ENCODE data around the gene KDM5A. TPM values are rescaled to one million over a fixed set of nuclear protein-coding genes. Genes with fewer than 3 reads are reported as not detected.
"Not testable (repeated sequence)": the region's sequence is repeated elsewhere in the genome, so short reads cannot be mapped to it uniquely, and the experiment has no call there.

KDM5A gene
- total RNA-seq, 1 donor from 2014 or later = 107 TPM

GRCh38 chr12:334125-334524 is 55.0 kb downstream of the KDM5A start:
- intact Hi-C loops (cut with micrococcal nuclease) = no loop called here

- intact Hi-C loops (cut with micrococcal nuclease) = no loop called here
These were observed 56.4 kb downstream of the KDM5A start for GRCh38 chr12:332581-333205.

DNA sequence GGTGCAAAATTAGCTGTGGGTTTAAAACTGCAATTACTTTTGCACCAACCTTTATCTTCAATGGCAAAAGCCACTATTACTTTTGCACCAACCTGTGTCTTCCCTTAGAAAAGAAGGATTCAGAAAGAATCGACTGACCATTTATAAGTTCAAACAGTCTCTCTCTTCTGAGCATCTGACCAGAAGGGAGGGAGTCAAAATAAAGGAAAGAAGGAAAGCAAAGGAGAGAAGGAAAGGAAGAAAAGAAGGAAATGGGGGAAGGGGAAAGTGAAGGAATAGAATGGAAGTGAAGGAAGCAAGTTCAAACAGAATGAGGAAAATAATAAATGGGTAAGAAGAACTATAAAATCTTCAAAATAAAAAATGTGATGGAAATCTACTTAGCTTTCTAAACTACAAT is 57.8 kb downstream of the KDM5A start:
- intact Hi-C loops (cut with micrococcal nuclease) = no loop called here

GRCh38 chr12:325906-326305 is 63.2 kb downstream of the KDM5A start:
- intact Hi-C loops (cut with micrococcal nuclease) = no loop called here

DNA sequence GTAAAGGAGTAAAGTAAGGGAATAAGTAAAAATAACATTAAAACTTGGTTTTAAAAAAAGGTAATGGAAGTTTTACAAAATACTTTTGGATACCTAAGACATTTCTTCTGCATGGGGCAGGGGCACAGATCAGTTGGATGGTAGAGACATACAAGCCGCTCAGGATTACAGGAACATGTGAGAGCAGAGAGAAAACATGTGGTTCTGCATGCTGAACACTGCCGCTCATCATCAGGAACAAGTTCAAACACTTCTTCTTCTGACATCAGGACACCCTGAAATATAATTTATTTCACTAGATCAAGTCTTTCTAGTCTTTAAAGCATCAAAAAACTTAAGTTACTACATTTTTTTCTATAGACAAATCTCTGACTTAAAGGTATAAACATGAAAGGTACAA is 65.6 kb downstream of the KDM5A start:
- intact Hi-C loops (cut with micrococcal nuclease) = no loop called here

- intact Hi-C loops (cut with micrococcal nuclease) = no loop called here
These were observed 67.4 kb downstream of the KDM5A start for GRCh38 chr12:321606-322326.

- intact Hi-C loops (cut with micrococcal nuclease) = no loop called here
These were observed 70.2 kb downstream of the KDM5A start for GRCh38 chr12:318759-319515.

- intact Hi-C loops (cut with micrococcal nuclease) = no loop called here
These were observed 80.6 kb downstream of the KDM5A start for GRCh38 chr12:308511-308910.

GRCh38 chr12:307406-307805 is 81.7 kb downstream of the KDM5A start:
- intact Hi-C loops (cut with micrococcal nuclease) = no loop called here

DNA sequence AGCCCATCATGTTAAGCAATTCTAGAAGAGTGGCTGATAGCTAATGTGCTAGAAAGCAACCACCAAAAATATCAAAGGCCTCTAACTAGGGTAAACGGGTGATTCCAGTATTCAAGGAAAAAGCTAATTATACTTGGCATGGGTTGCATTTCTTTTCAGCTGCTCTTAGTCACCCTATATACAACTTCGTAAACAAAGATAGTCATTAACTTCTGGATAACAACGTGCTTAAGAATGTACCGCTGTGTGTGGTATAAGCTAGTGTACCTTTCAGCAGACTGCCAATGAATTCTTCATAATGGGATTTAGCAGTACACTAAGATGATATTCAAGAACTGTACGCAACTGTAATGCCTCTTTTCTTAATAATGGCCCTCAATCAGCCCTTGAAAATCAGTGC is 84.3 kb downstream of the KDM5A start:
- intact Hi-C loops (cut with micrococcal nuclease) = no loop called here

DNA sequence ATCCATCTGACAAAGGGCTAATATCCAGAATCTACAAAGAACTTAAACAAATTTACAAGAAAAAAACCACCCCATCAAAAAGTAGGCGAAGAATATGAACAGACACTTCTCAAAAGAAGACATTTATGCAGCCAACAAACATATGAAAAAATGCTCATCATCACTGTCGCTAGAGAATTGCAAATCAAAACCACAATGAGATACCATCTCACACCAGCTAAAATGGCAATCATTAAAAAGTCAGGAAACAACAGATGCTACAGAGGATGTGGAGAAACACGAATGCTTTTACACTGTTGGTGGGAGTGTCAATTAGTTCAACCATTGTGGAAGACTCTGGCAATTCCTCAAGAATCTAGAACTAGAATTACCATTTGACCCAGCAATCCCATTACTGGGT is 86.4 kb downstream of the KDM5A start:
- intact Hi-C loops (cut with micrococcal nuclease) = not testable (repeated sequence)

DNA sequence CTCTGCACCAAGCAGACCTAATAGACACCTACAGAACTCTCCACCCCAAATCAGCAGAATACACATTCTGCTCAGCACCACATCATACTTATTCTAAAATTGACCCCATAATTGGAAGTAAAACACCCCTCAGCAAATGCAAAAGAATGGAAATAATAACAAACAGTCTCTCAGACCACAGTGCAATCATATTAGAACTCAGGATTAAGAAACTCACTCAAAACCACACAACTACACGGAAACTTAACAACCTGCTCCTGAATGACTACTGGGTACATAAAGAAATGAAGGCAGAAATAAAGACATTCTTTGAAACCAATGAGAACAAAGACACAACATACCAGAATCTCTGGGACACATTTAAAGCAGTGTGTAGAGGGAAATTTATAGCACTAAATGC is 89.0 kb downstream of the KDM5A start:
- intact Hi-C loops (cut with micrococcal nuclease) = not testable (repeated sequence)

- intact Hi-C loops (cut with micrococcal nuclease) = not testable (repeated sequence)
These were observed 89.6 kb downstream of the KDM5A start for GRCh38 chr12:299511-299910.

DNA sequence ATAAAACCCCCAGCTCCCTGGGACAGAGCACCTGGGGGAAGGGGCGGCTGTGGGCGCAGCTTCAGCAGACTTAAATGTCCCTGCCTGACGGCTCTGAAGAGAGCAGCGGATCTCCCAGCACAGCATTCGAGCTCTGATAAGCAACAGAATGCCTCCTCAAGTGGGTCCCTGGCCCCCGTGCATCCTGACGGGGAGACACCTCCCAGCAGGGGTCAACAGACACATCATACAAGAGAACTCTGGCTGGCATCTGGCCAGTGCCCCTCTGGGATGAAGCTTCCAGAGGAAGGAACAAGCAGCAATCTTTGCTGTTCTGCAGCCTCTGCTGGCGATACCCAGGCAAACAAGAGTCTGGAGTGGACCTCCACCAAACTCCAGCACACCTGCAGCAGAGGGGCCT is 91.1 kb downstream of the KDM5A start:
- intact Hi-C loops (cut with micrococcal nuclease) = not testable (repeated sequence)

DNA sequence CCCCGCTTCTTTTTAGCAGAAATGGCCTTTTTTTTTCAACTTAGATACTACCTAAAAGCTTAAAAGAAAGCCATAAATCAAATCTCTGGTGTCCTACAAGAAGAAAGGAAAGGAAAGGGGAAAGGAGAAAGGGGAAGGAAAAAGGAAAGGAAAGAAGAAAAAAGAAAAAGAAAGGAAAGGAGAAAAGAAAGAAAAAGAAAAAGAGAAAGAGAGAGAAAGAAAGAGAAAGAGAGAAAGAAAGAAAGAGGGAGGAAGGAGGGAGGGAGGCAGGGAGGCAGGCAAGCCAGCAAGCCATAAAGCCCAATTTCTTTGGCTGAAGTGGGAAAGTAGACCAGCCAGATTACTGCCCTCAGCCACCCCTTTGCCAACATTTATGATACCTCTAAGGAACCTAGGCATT is 94.0 kb downstream of the KDM5A start:
- intact Hi-C loops (cut with micrococcal nuclease) = no loop called here

DNA sequence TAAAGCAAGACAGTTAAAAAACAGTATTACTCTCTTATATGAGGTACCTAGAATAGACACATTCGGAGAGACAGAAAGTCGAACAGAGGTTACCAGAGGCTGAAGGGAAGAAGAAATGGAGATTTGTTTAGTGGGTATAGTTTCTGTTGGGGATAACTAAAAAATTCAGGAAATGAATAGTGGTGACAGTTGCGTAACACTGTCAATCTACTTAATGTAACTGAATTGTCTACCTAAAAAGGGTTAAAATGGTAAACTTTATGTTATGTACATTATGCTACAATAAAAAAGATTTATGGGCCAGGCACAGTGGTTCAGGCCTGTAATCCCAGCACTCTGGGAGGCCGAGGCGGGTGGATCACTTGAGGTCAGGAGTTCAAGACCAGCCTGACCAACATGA is 95.9 kb downstream of the KDM5A start:
- intact Hi-C loops (cut with micrococcal nuclease) = no loop called here

DNA sequence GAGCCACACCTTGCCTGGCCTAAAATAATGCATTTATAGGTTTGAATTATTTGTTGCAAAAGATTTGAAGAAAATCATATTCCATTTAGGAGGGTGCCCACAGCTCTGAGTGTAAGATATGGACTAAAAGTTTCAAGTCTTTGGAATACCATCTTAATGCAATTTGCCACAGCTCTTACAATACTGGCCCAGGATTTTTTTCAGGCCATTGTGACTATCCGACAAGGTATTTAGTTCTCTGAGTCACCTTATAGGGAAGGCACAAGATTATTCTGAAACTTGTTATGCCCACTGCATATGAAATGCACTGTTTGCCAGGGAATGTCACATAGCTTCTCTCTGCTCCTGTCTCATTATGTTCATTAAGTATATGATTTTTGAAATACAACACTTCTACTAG is 96.9 kb downstream of the KDM5A start:
- intact Hi-C loops (cut with micrococcal nuclease) = no loop called here

- intact Hi-C loops (cut with micrococcal nuclease) = no loop called here
These were observed 97.9 kb downstream of the KDM5A start for GRCh38 chr12:291153-291723.

GRCh38 chr12:288687-289086 is 100.4 kb downstream of the KDM5A start:
- intact Hi-C loops (cut with micrococcal nuclease) = no loop called here

GRCh38 chr12:286531-287300 is 102.4 kb downstream of the KDM5A start:
- intact Hi-C loops (cut with micrococcal nuclease) = no loop called here

DNA sequence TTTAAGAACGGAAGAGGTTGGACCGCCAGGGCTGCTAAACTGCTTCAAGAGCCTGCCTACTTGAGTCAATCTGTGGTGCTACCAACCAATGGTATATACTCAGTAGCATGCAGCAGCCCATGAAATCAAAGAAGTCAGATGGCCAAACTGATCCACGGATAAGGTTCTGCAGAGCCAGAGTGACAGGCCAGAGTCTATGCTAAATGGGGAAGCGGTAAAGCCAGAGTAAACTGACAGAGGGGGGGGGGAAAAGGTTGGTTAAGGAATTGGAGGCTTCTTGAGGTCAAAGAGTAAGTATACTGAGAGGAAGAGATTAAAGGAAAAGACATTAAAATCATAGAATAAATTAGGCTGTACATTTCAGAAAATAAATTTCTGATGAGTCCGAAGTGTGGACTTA is 111.1 kb downstream of the KDM5A start:
- intact Hi-C loops (cut with micrococcal nuclease) = no loop called here
